Measurements from ENCODE around the gene C9orf43.
"Not testable (repeated sequence)": the region's sequence is repeated elsewhere in the genome, so short reads cannot be mapped to it uniquely, and the experiment has no call there.

C9orf43 gene

DNA sequence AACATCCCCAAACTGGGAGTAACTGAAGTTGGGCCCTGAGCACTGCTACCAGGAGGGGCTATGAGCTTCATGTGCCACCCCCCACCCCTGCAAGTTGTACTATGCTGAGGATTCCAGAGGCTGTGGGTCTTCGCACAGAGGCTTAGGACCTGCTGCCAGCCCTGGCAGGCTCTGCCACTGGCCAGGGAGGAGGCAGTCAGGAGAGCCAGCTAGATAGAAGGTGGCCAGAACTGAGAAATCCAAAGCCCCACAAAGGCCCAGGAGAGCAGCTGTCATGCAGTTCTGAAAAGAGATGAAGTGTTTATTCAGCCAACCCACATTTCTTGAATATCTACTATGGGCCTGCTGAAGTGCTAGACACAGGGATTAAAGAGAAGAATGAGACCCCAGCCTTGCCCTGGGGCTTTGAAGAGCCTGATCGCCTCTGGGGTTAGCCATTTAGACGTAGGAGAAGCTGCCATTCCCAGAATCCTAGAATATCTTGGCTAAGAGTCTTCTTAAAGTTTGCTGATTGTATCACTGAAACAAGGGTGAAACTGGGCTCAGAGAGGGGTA lies 10.8 kb upstream of the C9orf43 start:
- no peaks in the 10 kb centered on the region for H3K27me3 ChIP-seq (ENCODE audit: insufficient read depth, low read length)
- no peak overlapping the region for H3K9ac ChIP-seq (ENCODE audit: low read depth, low read length)
- 83% methylated on average over 3 of the region's 3 CpGs for WGBS
- H3K4me1 ChIP-seq (ENCODE audit: insufficient read depth, low read length), result peaks cover 5% of the 10 kb centered on the region
- no peaks in the 10 kb centered on the region for H3K9me3 ChIP-seq (ENCODE audit: insufficient read depth, low read depth, low read length)
- no peaks in the 10 kb centered on the region for H3K36me3 ChIP-seq (ENCODE audit: insufficient read depth, low read length)
- H3K27ac ChIP-seq (ENCODE audit: low read depth, low read length), result no peak overlapping the region
- no peak overlapping the region for H3K4me3 ChIP-seq (ENCODE audit: low read length)

DNA sequence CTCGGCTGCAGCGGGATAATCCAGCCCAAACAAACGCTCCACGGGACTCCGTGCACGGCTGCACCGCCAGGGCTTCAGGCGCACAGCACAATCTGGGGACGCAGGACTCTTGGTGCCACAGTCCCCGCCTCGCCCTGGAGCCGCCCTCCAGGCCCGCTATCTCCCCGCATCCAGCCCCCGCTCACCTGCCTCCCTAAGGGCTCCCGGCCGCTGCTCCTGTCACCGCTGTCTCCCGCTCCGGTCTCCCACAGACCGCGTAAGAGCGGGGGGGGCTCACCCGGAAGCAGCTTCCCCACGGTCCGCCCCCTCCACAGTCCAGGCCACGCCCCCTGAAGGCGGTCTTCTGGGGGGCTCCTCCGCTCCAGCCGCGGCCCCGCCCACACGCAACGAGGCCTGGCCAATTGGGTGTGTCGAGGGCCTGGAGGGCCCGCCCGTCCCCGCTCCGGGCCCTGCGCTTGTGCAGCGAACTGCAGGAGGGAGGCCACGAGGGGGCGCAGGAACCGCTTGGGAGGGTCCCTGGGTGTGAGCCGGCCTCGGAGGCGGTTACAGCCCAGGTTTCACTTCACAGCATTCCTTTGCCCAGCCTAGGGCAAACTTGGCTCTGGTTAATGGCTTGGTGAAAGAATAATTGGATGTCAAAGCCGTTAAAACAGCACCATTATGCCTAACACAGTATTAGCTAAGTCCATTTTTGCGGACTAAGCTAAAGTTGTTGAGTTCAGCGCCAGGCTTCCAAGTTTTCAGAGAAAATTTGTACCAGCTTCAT lies 9.3 kb upstream of the C9orf43 start, which contains the start of gene ALAD:
Gene ALAD, minus strand, starts transcription at position 258 of the 766 bp plus-strand sequence. CDS start 7,725 bp downstream, outside the sequence.
- Histone ChIP-seq H3K9me3 (ENCODE audit: insufficient read depth, low read depth, low read length) (no peaks in the 10 kb centered on the region), H3K4me1 (ENCODE audit: insufficient read depth, low read length) (peaks cover 5% of the 10 kb centered on the region), H3K36me3 (ENCODE audit: insufficient read depth, low read length) (no peaks in the 10 kb centered on the region), H3K27me3 (ENCODE audit: insufficient read depth, low read length) (no peaks in the 10 kb centered on the region), H3K9ac (ENCODE audit: low read depth, low read length) (peak within 1 kb of the TSS; percentile 50), H3K4me3 (ENCODE audit: low read length) (peak within 1 kb of the TSS; percentile 93), H3K27ac (ENCODE audit: low read depth, low read length) (peak within 1 kb of the TSS; percentile 34; the same call in 1 of the 2 replicates)
- WGBS, result 3% methylated on average over 50 of the region's 50 CpGs

DNA sequence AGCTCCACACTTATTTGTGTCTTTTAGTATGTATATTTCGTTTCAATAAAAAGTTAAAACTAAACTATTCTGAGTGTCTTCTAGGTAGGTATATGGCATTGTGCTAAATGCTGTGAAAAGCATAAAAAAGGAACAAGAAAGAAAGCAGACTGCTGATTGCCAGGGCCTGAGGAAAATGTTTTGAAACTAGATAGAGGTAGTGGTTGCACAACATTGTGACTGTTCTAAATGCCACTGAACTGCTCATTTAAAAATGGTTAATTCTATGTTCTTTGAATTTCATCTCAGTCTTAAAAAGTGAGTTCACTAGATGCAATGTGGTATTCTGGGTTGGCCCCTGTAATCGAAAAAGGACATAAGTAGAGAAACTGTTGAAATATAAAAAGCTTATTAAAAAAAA lies 6.9 kb upstream of the C9orf43 start:
- 93% methylated on average over 1 of the region's 2 CpGs for WGBS
- H3K27me3 ChIP-seq (ENCODE audit: insufficient read depth, low read length), result no peaks in the 10 kb centered on the region
- peaks cover 17% of the 10 kb centered on the region for H3K36me3 ChIP-seq (ENCODE audit: insufficient read depth, low read length)
- no peaks in the 10 kb centered on the region for H3K9me3 ChIP-seq (ENCODE audit: insufficient read depth, low read depth, low read length)
- H3K4me3 ChIP-seq (ENCODE audit: low read length), result no peak overlapping the region
- H3K9ac ChIP-seq (ENCODE audit: low read depth, low read length), result no peak overlapping the region
- H3K4me1 ChIP-seq (ENCODE audit: insufficient read depth, low read length), result peaks cover 5% of the 10 kb centered on the region
- H3K27ac ChIP-seq (ENCODE audit: low read depth, low read length), result no peak overlapping the region

DNA sequence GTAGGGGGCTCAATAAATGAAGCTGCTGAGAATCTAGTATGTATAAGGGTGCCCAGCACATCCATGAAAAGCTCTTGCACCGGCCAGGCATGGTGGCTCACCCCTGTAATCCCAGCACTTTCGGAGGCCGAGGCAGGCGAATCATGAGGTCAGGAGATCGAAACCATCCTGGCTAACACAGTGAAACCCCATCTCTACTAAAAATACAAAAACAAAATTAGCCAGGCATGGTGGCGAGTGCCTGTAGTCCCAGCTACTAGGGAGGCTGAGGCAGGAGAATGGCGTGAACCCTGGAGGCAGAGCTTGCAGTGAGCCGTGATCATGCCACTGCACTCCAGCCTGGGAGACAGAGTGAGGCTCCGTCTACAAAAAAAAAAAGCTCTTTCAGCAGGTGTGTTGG lies 4.2 kb upstream of the C9orf43 start:
- H3K9ac ChIP-seq (ENCODE audit: low read depth, low read length); H3K27ac ChIP-seq (ENCODE audit: low read depth, low read length): not testable (repeated sequence)

DNA sequence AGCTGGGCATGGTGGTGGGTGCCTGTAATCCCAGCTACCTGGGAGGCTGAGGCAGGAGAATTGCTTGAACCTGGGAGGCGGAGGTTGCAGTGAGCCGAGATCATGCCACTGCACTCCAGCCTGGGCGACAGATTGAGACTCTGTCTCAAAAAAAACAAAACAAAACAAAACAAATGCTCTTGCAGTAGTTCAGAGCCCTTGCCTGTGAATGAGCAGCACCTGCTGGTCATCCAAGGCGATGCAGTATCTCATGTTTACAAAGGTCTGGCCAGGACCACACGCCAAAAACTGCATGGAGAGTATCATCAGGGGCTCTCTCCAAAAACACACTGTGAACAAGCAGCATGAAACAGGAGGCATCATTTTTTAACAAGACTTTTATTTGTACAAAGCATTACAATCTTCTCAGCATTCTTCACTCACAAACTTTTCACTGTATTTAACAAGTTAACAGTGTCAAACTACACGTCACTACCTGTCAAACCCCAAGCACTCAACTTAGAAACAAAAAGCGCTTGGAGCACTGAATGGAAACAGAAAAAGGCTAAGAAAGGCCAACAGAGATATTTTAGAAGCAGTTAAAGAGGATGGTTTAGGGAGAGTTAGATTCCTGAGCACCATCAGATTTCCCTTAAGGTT lies 3.6 kb upstream of the C9orf43 start:
- WGBS, result 74% methylated on average over 7 of the region's 7 CpGs
- H3K4me1 ChIP-seq (ENCODE audit: insufficient read depth, low read length); H3K27ac ChIP-seq (ENCODE audit: low read depth, low read length); H3K9me3 ChIP-seq (ENCODE audit: insufficient read depth, low read depth, low read length); H3K27me3 ChIP-seq (ENCODE audit: insufficient read depth, low read length); H3K9ac ChIP-seq (ENCODE audit: low read depth, low read length); H3K4me3 ChIP-seq (ENCODE audit: low read length): not testable (repeated sequence)
- H3K36me3 ChIP-seq (ENCODE audit: insufficient read depth, low read length), result peaks cover 26% of the 10 kb centered on the region

More for the DNA sequence above, 4.2 kb upstream of the C9orf43 start:
- H3K9me3 ChIP-seq (ENCODE audit: insufficient read depth, low read depth, low read length); H3K4me3 ChIP-seq (ENCODE audit: low read length); H3K27me3 ChIP-seq (ENCODE audit: insufficient read depth, low read length); H3K4me1 ChIP-seq (ENCODE audit: insufficient read depth, low read length): not testable (repeated sequence)
- WGBS, result 95% methylated on average over 9 of the region's 9 CpGs
- H3K36me3 ChIP-seq (ENCODE audit: insufficient read depth, low read length), result peaks cover 26% of the 10 kb centered on the region

DNA sequence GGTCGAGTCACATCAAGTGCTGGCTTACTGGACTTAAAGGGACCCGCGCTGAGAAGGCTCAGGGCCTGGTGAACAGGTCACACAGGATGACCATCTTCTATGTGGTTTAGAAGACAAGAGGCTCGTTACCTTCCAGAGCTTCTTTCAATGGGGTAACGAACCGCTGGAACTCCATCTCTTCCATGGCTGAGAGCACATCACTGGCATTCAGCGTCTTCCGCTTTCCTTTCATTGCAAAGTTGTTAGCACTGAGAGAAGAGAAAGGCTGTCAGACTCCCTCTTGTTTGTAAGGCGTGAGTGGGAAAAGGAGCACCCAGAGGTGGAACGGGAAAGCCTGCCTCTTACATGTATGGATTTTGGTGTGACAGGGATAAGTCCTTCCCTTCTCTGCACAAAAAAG lies 1.1 kb upstream of the C9orf43 start:
- H3K36me3 ChIP-seq (ENCODE audit: insufficient read depth, low read length), result peaks cover 26% of the 10 kb centered on the region
- H3K9ac ChIP-seq (ENCODE audit: low read depth, low read length), result peak overlapping the region; percentile 98
- 0 out of 2 replicates have a peak, but pooled peaks cover 8% of the 10 kb centered on the region for H3K4me1 ChIP-seq (ENCODE audit: insufficient read depth, low read length)
- peak overlapping the region; percentile 99 for H3K4me3 ChIP-seq (ENCODE audit: low read length)
- peak overlapping the region; percentile 98 for H3K27ac ChIP-seq (ENCODE audit: low read depth, low read length)
- H3K9me3 ChIP-seq (ENCODE audit: insufficient read depth, low read depth, low read length), result no peaks in the 10 kb centered on the region
- no peaks in the 10 kb centered on the region for H3K27me3 ChIP-seq (ENCODE audit: insufficient read depth, low read length)
- 51% methylated on average over 10 of the region's 10 CpGs for WGBS

DNA sequence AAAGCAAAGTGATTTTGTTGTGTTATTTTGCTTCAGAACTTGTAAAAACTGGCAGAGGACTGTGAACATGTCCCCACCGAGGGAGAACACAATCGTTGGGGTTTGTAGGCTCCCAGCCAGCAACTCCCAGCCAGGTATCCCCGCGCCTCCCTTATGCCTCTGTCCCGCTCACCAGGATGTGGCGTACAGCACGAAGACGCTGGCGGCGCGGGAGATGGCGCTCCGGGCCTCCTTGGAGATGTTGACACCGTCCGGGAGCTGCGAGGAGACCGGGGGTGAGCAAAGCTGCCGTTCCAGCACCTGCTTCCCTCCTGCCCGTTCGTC lies 702 bp upstream of the C9orf43 start:
- Histone ChIP-seq H3K4me3 (ENCODE audit: low read length) (peak overlapping the region; percentile 99), H3K27me3 (ENCODE audit: insufficient read depth, low read length) (no peaks in the 10 kb centered on the region), H3K9me3 (ENCODE audit: insufficient read depth, low read depth, low read length) (no peaks in the 10 kb centered on the region), H3K27ac (ENCODE audit: low read depth, low read length) (peak overlapping the region; percentile 98), H3K9ac (ENCODE audit: low read depth, low read length) (peak overlapping the region; percentile 98), H3K36me3 (ENCODE audit: insufficient read depth, low read length) (peaks cover 26% of the 10 kb centered on the region), H3K4me1 (ENCODE audit: insufficient read depth, low read length) (0 out of 2 replicates have a peak, but pooled peaks cover 8% of the 10 kb centered on the region)
- under 1% methylated on average over 20 of the region's 20 CpGs for WGBS

DNA sequence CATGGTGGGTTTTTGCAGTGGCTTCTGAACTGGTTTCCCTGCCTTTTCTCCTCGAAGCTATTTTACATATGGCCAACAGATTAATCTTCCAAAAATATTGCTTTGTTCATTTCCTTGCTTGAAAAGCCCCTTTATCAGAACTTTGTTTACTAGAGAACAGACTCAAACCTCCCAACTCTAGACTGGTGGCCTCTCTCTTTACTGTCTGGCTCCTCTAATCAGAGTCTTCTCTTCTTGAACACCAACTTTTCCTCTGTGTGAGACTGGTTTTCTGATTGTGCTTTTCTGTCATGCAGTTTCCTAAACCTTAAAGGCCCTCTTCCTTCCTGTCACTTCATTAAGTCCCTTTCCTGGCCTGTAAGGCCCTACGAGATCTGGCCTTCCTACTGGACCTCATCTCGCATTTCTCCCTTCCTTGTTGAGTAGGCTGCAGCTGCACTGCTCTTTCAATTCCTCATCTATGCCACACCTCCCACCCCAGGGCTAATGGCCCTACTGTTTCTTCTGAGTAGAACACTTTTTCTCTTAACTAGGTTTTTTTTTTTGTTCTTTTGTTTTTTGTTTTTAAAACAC lies 5.7 kb downstream of the C9orf43 start:
- 75% methylated on average over 3 of the region's 3 CpGs for WGBS
- Histone ChIP-seq H3K4me1 (ENCODE audit: insufficient read depth, low read length) (0 out of 2 replicates have a peak, but pooled peaks cover 5% of the 10 kb centered on the region), H3K36me3 (ENCODE audit: insufficient read depth, low read length) (no peaks in the 10 kb centered on the region), H3K27me3 (ENCODE audit: insufficient read depth, low read length) (no peaks in the 10 kb centered on the region), H3K9ac (ENCODE audit: low read depth, low read length) (no peak overlapping the region), H3K27ac (ENCODE audit: low read depth, low read length) (no peak overlapping the region), H3K4me3 (ENCODE audit: low read length) (no peak overlapping the region), H3K9me3 (ENCODE audit: insufficient read depth, low read depth, low read length) (no peaks in the 10 kb centered on the region)

DNA sequence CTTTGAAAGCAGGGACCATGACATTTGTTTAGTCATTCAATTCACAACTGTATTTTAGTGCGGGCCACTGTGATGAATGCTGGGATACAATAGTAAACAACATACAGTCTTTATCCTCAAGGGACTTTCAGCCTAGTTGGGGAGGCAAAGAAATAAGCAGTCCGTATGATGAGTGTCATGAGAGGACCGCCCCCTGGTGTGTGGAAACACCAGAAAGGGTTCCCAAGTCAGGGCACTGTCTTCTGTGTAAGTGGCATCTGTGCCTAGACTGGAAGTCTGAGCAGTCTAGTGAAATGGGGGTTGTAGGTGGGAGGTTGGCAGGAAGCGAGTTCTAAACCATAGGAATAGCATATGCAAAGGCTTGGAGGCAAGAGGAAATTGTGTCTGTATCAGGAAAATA lies 6.8 kb downstream of the C9orf43 start:
- Histone ChIP-seq H3K27me3 (ENCODE audit: insufficient read depth, low read length) (no peaks in the 10 kb centered on the region), H3K4me3 (ENCODE audit: low read length) (no peak overlapping the region), H3K4me1 (ENCODE audit: insufficient read depth, low read length) (no peaks in the 10 kb centered on the region), H3K9ac (ENCODE audit: low read depth, low read length) (no peak overlapping the region), H3K27ac (ENCODE audit: low read depth, low read length) (no peak overlapping the region), H3K9me3 (ENCODE audit: insufficient read depth, low read depth, low read length) (no peaks in the 10 kb centered on the region), H3K36me3 (ENCODE audit: insufficient read depth, low read length) (no peaks in the 10 kb centered on the region)
- WGBS, result 86% methylated on average over 4 of the region's 4 CpGs

DNA sequence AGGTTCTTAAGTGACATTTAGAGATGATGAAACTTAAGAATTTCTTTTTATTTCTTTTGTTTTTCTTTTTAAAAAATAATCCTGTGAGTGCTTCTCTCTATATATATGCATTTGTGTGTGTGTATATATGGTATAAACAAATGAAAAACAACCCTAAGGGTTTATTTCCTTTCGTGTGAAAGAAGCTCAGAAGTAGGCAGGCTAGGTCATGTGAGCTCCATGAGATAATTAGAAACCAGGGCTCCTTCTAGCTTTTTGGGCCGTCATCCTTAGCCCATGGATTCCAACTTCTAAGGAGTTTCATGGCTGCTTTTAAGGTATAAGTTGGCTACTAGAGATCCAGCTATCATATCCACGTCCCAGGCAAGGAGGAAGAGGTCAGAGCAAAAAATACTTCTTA lies 11.2 kb downstream of the C9orf43 start:
- H3K36me3 ChIP-seq (ENCODE audit: insufficient read depth, low read length), result no peaks in the 10 kb centered on the region
- no peak overlapping the region for H3K9ac ChIP-seq (ENCODE audit: low read depth, low read length)
- peaks cover 5% of the 10 kb centered on the region for H3K4me1 ChIP-seq (ENCODE audit: insufficient read depth, low read length)
- 89% methylated on average over 2 of the region's 3 CpGs for WGBS
- no peak overlapping the region for H3K4me3 ChIP-seq (ENCODE audit: low read length)
- no peak overlapping the region for H3K27ac ChIP-seq (ENCODE audit: low read depth, low read length)
- no peaks in the 10 kb centered on the region for H3K27me3 ChIP-seq (ENCODE audit: insufficient read depth, low read length)
- H3K9me3 ChIP-seq (ENCODE audit: insufficient read depth, low read depth, low read length), result no peaks in the 10 kb centered on the region

DNA sequence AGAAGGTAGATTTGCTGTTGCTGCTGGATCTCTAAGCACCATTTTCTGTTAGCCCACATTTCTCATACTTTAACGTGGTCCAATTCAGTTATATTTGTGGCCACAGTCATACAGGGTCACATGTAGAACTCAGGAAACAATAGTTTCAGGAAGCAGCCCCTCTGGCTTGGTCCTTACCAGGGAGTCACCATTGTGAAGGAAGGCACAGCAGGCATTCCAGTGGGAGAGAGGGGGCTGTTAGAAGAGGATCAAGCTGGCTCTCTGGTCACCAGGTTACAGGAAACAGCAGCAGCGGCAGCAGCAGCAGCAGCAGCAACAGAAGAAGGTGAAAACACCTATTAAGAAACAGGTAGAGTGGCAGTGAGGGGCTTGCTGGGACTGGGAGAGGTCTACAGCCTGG lies 14.5 kb downstream of the C9orf43 start:
- 54% methylated on average over 2 of the region's 2 CpGs for WGBS
- Histone ChIP-seq H3K9me3 (ENCODE audit: insufficient read depth, low read depth, low read length) (no peaks in the 10 kb centered on the region), H3K9ac (ENCODE audit: low read depth, low read length) (no peak overlapping the region)

More for the DNA sequence above, 14.5 kb downstream of the C9orf43 start:
- Histone ChIP-seq H3K36me3 (ENCODE audit: insufficient read depth, low read length) (no peaks in the 10 kb centered on the region), H3K27ac (ENCODE audit: low read depth, low read length) (no peak overlapping the region), H3K4me1 (ENCODE audit: insufficient read depth, low read length) (peaks cover 5% of the 10 kb centered on the region), H3K4me3 (ENCODE audit: low read length) (no peak overlapping the region), H3K27me3 (ENCODE audit: insufficient read depth, low read length) (no peaks in the 10 kb centered on the region)

Measured in HUES64 (cell line).